Smooth muscle cell (in vitro differentiated cells): ENCODE results near the gene LGALS7B. TPM values are rescaled to one million over a fixed set of nuclear protein-coding genes. Genes with fewer than 3 reads are reported as not detected.

ENCODE experiments used
- DNase-seq: peaks from one replicate; lab custom pipeline; 2025; ENCODE audit not compliant: unreplicated experiment; lab: John Stamatoyannopoulos, UW
- H2AFZ ChIP-seq: fragments of 200-600 bp; sonication (generic); 2 replicates; pipeline ENCODE4 v1.6.0; 2016; ENCODE audit warnings: antibody characterized with exemption, low read depth, mild to moderate bottlenecking
- H3F3A ChIP-seq: fragments of 200-600 bp; sonication (generic); 2 replicates; pipeline ENCODE4 v1.6.0; 2017; ENCODE audit warnings: antibody characterized with exemption, low read depth
- H3K27ac ChIP-seq: fragments of 200-600 bp; sonication (generic); 2 replicates; pipeline ENCODE4 v1.5.1; 2016; ENCODE audit warnings: low read depth, mild to moderate bottlenecking
- H3K27me3 ChIP-seq: fragments of 200-600 bp; sonication (generic); 2 replicates; pipeline ENCODE4 v1.6.1; 2016; ENCODE audit warnings: low read depth, mild to moderate bottlenecking
- H3K36me3 ChIP-seq: fragments of 200-600 bp; sonication (generic); 2 replicates; pipeline ENCODE4 v1.5.1; 2016; ENCODE audit warnings: low read depth
- H3K4me1 ChIP-seq: fragments of 200-600 bp; sonication (generic); 2 replicates; pipeline ENCODE4 v1.5.1; 2016; ENCODE audit warnings: low read depth
- H3K4me2 ChIP-seq: fragments of 200-600 bp; sonication (generic); 2 replicates; pipeline ENCODE4 v1.6.0; 2016; ENCODE audit warnings: mild to moderate bottlenecking
- H3K4me3 ChIP-seq: fragments of 200-600 bp; sonication (generic); 2 replicates; pipeline ENCODE4 v1.5.1; 2016; ENCODE audit warnings: mild to moderate bottlenecking
- H3K79me2 ChIP-seq: fragments of 200-600 bp; sonication (generic); 2 replicates; pipeline ENCODE4 v1.6.0; 2016; ENCODE audit warnings: low read depth, mild to moderate bottlenecking
- H3K9ac ChIP-seq: fragments of 200-600 bp; sonication (generic); 2 replicates; pipeline ENCODE4 v1.6.0; 2016; ENCODE audit warnings: low read depth
- H3K9me3 ChIP-seq: fragments of 200-600 bp; sonication (generic); replicated peaks from 2 replicates; pipeline ENCODE4 v1.5.1; 2016; ENCODE audit warnings: low read depth
- H4K20me1 ChIP-seq: fragments of 200-600 bp; sonication (generic); 2 replicates; pipeline ENCODE4 v1.6.0; 2016; ENCODE audit warnings: low read depth
- WGBS: methylation state at CpG from one replicate; pipeline ENCODE4 v1.1.7; 2016; ENCODE audit warnings: low lambda C conversion rate; 5-methylcytosine and 5-hydroxymethylcytosine counted together
- polyA plus RNA-seq: library from polyadenylated mRNA; unstranded; fragments of >200 nt; fragmentation: Nextera tagmentation; extraction: Ambion mirVana; gene quantifications from 2 replicates; pipeline ENCODE4 v1.2.1, GENCODE V29; 2016
- total RNA-seq: library from RNA; depleted of rRNA; stranded (reverse); fragments of >200 nt; gene quantifications from 2 replicates; pipeline ENCODE4 v1.2.3, GENCODE V29; 2014
- TF ChIP-seq, protein P1 (sequence below): fragments of 200-600 bp; sonication (generic); IDR thresholded peaks from 2 replicates; pipeline ENCODE4 v1.5.1; 2017; ENCODE audit warnings: borderline replicate concordance, mild to moderate bottlenecking, antibody characterized with exemption; ENCODE audit not compliant: insufficient read depth, poor library complexity, severe bottlenecking

Gene LGALS7B
- total and polyA plus RNA-seq, 2 experiments from 2014 or later: not detected

DNA sequence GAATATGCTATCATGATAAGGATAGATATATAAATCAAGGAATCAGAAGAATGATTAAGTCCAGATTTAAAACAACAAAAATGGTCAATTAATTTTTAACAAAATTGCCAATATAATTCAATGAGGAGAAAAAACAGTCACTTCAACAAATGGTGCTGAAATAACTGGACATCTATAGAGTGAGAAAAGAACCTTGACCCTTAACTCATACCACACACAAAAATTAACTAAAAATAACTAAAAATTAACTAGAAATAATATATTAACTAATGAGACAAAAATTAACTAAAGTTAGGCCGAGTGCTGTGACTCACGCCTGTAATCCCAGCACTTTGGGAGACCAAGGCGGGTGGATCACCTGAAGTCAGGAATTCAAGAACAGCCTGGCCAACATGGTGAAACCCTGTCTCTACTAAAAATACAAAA is 25.2 kb upstream of the LGALS7B start:
- Histone ChIP-seq H3K9me3 (no peaks in the 10 kb centered on the region), H3K27me3 (no peaks in the 10 kb centered on the region), H3K4me2 (no peak overlapping the region), H3K9ac (no peak overlapping the region), H3K36me3 (no peaks in the 10 kb centered on the region), H3K4me3 (no peak overlapping the region), H4K20me1 (no peaks in the 10 kb centered on the region), H3K27ac (no peak overlapping the region), H3F3A (no peaks in the 10 kb centered on the region), H3K4me1 (no peaks in the 10 kb centered on the region), H3K79me2 (no peaks in the 10 kb centered on the region), H2AFZ (no peak overlapping the region)
- 95% methylated on average over 3 of the region's 3 CpGs for WGBS
- no peak for DNase-seq
- TF ChIP-seq, protein P1, sequence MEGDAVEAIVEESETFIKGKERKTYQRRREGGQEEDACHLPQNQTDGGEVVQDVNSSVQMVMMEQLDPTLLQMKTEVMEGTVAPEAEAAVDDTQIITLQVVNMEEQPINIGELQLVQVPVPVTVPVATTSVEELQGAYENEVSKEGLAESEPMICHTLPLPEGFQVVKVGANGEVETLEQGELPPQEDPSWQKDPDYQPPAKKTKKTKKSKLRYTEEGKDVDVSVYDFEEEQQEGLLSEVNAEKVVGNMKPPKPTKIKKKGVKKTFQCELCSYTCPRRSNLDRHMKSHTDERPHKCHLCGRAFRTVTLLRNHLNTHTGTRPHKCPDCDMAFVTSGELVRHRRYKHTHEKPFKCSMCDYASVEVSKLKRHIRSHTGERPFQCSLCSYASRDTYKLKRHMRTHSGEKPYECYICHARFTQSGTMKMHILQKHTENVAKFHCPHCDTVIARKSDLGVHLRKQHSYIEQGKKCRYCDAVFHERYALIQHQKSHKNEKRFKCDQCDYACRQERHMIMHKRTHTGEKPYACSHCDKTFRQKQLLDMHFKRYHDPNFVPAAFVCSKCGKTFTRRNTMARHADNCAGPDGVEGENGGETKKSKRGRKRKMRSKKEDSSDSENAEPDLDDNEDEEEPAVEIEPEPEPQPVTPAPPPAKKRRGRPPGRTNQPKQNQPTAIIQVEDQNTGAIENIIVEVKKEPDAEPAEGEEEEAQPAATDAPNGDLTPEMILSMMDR: no peak

DNA sequence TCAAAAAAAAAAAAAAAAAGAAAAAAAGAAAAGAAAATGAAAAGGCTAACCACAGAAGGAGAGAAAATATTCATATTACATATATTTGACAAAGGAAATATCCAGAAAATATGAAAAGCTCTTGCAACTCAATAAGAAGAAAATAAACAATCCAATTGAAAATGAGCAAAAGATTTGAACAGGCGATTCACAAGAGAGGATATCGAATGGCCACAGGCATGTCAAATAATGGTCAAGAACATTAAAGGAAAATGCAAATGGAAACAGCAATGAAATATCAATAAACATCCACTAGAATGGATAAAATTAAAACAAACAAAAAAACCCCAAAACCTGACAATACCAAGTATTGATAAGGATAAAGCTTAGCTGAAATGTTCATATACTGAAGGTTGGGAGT is 23.8 kb upstream of the LGALS7B start:
- no peak overlapping the region for H3K4me2 ChIP-seq
- H2AFZ ChIP-seq: no peak overlapping the region
- H3K4me1 ChIP-seq: no peaks in the 10 kb centered on the region
- H4K20me1 ChIP-seq: no peaks in the 10 kb centered on the region
- 92% methylated on average over 2 of the region's 2 CpGs for WGBS
- no peaks in the 10 kb centered on the region for H3K79me2 ChIP-seq
- TF ChIP-seq, protein P1: no peak
- no peak for DNase-seq
- no peaks in the 10 kb centered on the region for H3K9me3 ChIP-seq
- H3K36me3 ChIP-seq: no peaks in the 10 kb centered on the region
- no peaks in the 10 kb centered on the region for H3F3A ChIP-seq
- H3K4me3 ChIP-seq: no peak overlapping the region
- no peaks in the 10 kb centered on the region for H3K27me3 ChIP-seq
- no peak overlapping the region for H3K9ac ChIP-seq
- no peak overlapping the region for H3K27ac ChIP-seq

DNA sequence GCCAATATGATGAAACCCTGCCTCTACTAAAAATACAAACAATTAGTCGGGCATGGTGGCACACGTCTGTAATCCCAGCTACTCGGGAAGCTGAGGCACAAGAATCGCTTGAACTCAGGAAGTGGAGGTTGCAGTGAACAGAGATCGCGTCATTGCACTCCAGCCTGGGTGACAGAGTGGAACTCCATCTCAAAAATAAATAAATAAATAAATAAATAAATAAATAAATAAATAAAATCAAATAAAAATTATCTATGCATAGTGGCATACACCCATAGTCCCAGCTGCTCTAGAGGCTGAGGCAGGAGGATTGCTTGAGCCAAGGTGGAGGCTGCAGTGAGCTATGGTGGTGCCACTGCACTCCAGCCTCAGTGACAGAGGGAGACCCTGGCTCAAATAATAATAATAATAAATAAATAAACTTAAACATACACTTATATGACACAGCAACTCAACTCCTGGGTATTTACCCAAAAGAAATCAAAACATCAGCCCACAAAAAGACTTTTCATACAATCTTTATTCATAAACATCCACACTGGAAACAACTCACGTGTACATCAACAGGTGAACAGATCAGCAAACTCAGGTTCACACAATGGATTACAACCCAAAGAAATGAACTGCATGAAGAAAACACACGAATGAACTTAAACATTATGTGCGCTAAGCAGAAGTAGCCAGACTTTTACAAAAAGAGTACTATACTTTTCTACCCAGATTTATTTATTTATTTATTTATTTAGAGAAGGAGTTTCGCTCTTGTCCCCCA is 22.5 kb upstream of the LGALS7B start:
- TF ChIP-seq, protein P1: no peak
- H3K36me3 ChIP-seq: no peaks in the 10 kb centered on the region
- H3K79me2 ChIP-seq: no peaks in the 10 kb centered on the region
- no peaks in the 10 kb centered on the region for H3K9me3 ChIP-seq
- no peak overlapping the region for H3K4me3 ChIP-seq
- H3K27me3 ChIP-seq: no peaks in the 10 kb centered on the region
- H3K4me2 ChIP-seq: no peak overlapping the region
- H3F3A ChIP-seq: no peaks in the 10 kb centered on the region
- H2AFZ ChIP-seq: no peak overlapping the region
- no peak overlapping the region for H3K9ac ChIP-seq
- H3K27ac ChIP-seq: no peak overlapping the region
- no peaks in the 10 kb centered on the region for H4K20me1 ChIP-seq
- no peaks in the 10 kb centered on the region for H3K4me1 ChIP-seq
- no peak for DNase-seq
- WGBS: 93% methylated on average over 10 of the region's 10 CpGs
